Skin of body (tissue), 2 donors: ENCODE measurements around the gene CRYBA2. TPM values are rescaled to one million over a fixed set of nuclear protein-coding genes. Genes with fewer than 3 reads are reported as not detected.
A peak's percentile ranks its signal among the peaks of the same experiment; 100 is the strongest.

Experiments used
- DNase-seq: peaks from one replicate; lab custom pipeline; 2025; lab: John Stamatoyannopoulos, UW
- total RNA-seq: library from RNA; depleted of rRNA; stranded (reverse); fragments of >200 nt; gene quantifications from one replicate; pipeline ENCODE4 v1.2.3, GENCODE V29; 2014

The CRYBA2 gene, protein sequence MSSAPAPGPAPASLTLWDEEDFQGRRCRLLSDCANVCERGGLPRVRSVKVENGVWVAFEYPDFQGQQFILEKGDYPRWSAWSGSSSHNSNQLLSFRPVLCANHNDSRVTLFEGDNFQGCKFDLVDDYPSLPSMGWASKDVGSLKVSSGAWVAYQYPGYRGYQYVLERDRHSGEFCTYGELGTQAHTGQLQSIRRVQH
- not detected for total RNA-seq

DNA sequence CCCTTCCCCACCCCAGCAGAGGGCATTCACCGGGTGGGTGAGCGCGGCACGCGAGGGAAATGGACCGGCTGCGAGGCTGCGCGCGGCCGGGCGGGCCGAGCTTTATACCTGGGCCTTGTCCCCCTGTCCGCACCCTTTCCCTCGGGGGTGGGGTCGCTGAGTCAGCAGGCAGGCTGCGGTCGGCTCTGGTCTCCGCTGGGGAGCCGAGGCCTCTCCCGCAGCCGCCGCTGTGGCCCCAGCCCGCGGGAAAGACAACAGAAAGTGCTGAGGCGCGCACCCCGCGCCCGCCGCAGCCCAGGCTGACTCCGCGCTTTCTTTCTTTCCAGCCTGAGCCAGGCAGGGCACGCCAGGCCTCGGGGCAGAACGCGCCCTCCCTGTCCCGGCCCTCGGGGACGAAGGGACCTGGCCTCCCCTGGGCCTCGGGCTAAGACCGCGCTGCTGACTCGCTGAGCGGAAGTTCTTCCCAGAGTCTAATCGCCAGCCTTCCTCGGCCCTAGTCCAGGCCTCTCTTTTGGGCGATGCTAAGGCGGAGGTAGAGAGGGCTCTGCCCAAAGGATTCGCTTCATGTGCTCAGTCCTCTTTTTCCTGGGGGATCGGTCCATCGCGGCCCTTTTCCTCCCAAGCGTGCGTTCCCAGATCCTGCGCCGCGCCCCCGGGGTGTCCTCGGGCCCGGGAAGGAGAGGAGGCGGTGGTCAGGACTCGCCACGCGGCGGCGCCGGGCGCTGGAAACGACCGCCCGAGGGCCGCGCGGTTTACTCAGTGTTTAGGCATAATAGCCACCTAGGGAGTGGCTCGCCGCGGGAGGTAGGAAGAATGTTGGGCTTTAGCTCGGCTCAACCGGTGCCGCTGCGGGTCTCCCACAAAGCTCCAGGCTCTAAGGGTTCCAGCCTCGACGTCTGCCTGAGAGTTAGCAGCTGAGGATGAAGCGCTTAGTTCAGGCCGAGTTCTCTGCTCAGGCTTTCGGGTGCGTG, at the start of gene CRYBA2:
TSS of gene CRYBA2 (minus strand) at position 78 of the 971 bp plus-strand sequence. CDS start 246 bp downstream, outside the sequence.
- no peak for DNase-seq

DNA sequence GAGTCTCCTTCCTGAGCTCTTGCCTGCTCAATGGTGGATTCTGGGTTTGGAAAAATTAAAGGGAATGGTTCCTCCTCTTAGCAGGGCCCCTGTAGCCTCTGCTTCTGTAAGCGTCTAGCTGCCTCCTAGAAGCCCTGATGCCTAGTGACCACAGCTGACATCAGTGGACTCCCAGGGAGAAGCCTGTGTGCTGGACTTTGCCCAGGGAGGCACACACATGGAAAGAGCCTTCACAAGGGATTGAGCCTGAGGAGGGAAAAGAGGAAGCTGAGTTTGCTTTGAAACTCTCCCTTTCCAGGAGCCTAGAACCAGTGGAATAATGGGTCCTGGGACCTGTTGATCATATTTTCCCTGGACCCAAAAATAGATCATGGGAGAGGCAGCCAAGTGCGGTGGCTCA, 49.5 kb upstream of the CRYBA2 start:
- DNase-seq: no peak

DNA sequence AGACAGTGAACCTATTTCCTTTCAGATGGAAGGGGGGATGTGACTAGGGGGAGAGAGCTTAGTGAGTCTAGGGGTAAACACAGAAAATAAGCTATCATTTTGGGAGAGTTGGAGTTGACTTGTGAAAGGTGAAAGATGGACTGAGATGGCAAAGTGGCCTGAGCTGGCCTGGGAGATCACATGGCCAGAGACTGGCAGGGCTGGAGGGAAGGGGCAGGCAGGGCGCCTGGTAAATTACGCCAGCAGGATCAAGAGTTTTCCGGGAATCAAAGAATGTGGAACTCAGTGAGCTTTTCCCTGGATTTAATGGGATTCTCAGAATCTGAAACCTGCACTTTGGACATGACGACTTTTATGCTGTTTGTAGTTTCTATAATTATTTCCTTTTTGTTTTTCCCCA, 48.9 kb upstream of the CRYBA2 start:
- DNase-seq: no peak

DNA sequence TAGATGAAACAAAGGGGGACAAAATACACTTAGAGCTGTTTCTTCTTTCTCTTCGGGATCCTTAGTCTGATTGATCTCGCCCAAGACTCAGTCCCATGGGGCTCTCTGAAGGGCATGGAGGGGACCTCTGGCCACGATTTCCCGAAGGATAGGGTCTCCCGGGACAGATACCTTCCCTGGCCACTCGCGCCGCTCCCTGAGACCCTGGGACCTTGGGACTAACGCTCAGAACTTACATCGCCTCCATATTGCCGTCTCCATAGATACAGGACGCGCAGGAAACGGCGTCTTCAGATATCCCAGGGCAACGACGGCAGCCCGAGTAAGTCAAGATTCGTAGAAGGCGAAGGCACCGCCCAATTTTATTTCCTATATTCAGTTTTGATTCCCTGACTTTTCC, 48.0 kb upstream of the CRYBA2 start, which contains the start of gene CFAP65:
TSS of gene CFAP65 (minus strand) at position 265 of the 400 bp plus-strand sequence. CDS start 2,468 bp downstream, outside the sequence.
- peak; percentile 5 for DNase-seq

DNA sequence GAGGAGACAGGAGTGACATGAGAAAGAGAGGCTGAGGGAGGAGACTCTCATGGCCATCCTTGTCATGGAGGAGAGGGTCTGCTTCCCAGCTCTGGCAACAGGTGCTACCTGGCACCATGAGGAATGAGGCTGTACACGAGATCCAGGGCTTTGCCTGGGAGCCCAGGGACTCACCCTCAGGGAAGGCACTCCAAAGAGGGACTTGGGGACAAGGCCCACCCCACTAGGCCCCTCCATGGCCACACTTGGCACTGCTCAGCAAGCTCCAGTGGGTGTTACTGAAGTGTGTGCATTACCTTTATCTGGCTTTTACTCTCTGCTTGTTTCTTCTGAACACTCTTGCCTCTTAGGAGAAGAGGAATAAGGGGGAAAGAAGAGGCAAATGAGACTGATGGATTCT, 45.4 kb upstream of the CRYBA2 start:
- DNase-seq: no peak

DNA sequence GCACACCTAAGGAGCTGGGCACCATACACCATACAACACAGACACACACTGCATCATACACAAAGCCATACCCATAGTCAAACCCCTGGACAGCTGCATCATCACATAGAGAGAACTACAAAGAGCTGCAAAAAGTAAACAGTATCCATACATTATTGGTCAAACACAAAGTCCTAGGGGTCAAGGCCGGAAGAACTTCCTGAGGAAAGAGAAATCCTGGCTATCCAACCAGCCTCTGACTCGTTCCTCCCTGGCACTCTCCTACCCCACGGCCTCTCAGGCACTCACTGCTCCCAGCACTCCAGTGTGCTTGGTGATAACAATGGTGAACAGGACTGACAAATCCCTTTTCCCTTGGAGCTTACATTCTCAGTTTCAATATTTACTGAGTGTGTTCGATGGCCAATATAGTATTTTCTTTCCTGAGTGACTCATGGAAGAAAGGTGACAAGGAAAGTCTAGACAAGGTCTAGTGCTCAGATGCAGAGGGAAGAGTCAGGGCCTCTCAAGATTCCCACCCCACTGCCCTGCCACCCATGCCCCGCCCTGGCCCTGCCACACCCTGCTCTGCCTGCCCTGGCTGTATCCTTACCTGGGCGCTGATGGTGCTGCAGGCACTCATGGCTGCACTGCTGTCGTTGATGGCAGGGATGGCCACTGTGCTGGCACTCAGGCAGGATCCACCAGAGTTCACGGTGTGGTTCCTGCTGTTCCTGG, 44.7 kb upstream of the CRYBA2 start:
- no peak for DNase-seq

DNA sequence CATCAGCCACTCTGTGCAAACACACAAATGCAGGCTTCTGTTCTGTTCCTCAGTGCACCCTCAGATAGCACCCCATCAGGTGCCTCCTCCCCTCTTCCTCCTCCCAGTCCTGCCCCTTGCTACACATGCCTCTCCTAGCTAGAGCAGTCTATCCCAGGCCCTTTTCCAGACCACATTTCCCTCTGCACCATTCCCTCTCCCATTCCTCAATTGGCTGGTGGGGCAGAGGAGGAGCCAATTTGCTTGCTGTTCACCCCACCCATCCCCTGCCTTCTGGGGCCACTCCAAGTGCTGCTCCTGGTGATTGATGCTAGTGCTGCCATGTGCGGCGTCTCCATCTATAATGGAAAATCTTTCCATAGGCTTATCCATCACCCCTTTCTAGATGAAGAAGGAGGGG, 42.7 kb upstream of the CRYBA2 start:
- no peak for DNase-seq

DNA sequence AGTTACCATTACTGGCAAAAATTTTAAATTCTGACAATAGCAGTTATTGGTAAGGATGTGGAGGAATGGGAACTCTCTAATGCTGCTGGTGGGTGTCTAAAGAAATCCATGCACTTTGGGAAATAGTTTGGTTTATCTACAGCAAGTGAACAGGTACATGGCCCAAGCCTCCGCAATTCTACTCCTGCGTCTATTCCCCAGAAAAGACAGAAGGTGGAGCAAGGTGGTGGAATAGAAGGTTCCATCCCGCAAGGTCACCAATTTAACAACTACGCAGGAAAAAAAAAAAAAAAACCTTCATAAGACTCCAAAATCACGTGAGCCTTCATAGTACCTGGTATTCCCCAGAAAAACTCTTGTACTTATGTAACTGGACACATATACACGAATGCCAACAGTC, 41.6 kb upstream of the CRYBA2 start:
- no peak for DNase-seq

DNA sequence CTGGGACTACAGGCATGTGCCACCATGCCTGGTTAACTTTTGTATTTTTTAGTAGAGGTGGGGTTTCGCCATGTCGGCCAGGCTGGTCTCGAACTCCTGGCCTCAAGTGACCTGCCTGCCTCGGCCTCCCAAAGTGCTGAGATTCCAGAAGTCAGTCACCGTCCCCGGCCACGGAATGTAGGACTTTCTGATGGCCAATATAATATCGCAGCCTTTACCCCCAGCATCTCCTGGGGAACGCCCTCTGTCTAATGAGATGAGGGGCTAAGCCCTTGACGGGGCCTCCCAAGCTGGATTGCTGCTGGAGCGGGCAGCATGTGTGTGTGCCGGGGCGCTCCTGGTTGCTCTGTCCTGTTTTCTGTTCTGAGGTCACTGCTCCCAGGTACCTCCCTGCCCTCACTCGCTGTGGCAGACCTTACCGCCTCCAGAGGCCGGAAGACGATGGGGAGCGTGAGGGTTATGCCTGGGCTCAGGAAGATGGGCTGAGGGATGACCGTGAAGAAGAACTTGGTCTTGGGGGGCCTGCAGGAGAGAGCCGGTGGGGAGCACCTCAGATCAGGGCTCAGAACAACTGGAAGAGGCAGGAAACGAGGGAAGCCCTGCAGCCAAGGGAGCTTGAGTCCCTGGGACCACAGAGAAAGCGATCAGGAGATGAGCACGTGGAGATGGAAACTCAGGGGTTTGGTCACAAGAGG, 39.0 kb upstream of the CRYBA2 start:
- DNase-seq: no peak

DNA sequence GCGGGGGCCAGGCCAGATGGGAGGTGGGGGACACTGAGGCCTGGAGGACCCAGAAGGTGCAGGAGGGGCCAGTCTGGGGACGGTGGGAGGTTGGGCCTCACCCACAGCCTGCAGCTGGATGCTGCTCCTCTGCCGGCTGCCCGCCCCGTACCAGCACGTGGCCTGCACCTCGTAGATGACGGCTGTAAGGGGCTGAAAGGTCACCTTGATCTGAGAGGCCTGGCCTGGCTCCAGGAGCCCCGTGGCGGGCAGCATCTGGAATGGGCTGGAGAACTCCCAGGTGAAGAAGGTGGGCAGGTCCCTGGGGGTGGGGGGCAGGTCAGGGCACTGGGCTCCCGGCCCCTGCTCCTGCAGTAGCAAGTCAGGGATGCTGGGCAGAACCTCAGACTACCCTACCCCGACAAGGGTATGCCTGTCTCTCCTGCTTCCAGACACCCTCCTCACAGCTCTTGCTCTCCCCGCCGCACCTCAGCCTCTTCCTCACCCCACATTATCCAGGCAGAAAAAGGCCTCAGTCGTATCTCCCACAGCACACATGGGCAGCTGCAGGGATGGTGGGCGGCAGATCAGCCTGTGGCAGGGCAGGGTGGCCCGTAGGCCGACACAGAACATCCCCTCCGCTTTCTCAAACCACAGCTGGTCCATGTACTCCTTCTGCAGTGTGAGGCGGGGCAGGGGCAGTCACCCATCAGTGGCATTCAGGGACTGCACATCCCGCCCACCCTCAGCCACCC, 38.0 kb upstream of the CRYBA2 start:
- DNase-seq: no peak

DNA sequence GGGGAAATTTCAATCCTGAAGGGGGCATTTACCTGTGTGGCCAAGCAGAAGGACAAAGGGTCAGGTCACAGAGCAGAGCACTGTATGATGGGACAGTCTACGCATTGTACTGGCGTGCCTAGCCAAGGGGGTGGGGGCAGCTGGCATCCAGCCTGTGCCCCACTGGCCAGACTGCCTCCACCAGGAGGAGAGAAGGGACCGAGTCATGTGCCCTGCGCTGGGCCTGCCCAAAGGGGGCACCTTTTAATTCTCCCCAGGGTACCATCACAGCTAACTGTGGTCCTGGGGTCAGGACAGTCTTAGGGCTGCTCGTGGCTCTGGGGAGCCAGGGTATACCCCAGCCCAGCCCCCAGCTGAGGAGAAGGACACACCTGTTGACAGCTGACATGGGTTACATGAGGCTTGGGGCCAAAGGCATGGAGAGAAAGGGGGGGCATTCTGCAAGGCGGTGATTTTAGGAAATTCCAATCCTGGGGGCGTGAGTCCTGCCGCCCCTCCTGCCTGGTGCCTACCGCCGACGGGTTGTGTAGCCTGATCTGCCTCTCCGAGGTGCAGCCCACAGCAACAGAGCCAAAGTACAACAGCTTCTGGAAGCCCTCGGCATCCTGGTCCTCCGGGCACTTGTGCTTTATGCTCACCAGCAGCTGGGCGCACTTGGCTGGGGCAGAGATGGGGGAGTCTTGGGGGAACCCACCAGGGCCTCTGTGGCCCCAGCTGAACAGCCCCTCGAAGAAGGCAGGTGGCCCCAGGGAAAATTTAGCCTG, 37.1 kb upstream of the CRYBA2 start:
- no peak for DNase-seq

DNA sequence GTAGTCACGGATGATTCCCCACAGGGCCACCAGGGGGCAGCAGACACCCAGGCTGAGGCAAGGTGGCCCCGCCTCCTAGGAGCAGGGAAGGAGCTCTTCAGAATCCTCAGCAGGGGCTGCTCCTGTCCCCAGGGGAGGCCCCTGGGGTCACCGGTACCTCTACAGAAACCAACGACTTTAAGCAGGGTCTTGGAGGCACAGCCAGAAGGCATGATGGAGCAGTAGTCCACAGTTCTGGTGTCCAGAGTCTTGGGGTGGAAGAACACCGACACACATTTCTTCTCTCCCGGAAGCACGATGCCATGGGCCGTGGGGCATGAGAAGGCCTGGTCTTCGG, 36.6 kb upstream of the CRYBA2 start:
- DNase-seq: no peak

DNA sequence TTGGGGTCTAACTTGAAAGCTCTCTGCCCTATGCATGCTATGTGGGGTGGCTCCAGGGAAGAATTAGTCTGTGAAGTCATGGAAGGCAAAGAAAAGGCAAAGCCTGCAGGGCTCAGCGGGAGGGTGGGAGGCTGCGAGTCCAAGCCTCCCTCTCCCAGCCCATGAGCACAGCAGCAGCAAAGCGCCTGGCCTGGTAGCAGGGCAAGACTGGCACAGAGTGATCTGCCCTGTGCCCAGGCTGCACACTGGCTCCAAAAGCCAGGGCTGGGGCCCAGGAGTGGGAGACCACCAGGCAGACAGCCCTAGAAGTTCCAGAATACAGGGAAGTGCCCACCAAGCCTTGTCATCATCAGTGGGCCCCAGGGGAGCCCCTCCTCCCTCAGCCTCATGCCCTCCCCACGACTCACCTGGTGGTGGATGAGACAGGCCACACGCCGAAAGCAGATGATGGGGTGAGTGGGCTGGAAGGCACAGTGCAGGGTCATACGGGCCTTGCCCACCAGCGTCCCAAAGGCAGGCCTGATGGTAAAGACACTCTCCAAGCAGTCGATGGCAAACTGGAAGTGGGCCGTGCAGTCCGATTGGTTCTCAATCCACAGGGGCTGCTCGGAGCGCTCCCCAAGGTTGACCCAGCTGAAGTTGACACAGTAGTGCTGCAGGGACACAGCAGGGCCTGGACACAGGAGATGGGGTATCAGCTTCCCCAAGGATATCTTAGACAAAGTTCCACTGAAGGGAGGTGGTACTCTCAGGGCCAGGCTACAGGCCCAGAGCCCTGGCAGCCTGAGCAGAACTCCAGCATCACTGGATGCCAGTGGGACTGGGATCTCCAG, 36.0 kb upstream of the CRYBA2 start:
- no peak for DNase-seq

DNA sequence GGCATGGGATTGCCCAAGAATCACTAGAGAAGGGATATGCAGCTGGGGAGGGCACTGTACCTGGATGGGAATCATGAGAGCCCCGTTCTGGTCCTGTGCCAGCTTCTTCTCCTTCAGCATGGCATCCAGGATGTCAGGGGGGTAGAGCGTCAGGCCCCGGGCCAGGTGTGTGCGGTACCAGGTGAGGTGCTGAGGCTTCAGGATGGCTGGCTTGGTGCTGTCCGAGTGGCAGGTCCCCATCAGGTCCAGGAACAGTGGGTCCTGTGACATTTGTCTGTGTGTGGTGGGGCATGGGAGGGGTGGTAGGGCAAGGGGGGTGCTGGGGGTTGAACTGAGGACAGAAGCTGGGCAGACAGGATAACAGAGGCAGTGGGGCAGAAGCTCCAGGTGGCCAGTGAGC, 34.9 kb upstream of the CRYBA2 start:
- no peak for DNase-seq

DNA sequence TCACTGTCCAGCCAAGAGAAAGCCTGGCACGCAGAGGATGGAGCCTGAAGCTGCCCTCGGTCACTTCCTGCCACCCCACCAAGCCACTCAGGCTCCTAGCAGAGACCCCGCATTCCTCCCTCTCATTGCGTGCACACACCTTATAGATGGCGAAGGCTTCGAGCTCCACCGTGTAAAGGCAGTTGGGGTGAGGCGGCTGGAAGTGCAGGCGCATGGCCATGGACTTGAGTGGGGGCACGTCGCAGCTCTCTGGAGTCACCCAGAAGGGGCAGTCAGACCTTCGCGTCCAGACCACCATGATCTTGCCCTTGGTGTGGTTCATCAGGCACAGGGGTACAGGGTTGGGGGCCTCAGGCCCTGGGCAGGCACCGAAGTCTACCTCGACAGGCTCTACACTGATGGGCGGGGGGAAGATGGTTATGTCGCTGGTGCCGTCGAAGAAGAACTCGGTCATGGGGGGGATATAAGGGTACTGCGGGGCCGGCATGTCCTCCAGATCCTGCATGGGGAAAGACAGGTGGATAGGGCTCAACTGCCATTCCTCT, 34.4 kb upstream of the CRYBA2 start:
- DNase-seq: no peak

DNA sequence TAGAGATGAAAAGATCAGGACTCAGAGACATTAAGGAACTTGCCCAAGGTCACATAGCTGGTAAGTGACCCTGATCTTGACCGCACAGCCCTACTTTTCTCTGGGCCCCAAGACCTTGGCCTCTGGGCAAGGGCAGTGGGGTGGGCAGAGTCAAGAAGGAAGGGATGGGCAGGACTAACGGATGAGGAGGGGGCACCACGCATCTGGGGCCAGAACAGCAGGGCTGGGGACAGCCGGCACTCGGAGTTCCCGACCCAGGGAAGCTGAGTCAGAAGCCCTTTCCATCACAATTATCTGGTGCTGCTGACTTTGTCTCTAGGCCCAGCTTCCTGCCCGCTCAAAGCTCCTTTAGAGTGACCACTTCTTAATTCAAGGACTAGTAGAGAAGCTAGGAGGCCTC, 33.7 kb upstream of the CRYBA2 start:
- DNase-seq: no peak

DNA sequence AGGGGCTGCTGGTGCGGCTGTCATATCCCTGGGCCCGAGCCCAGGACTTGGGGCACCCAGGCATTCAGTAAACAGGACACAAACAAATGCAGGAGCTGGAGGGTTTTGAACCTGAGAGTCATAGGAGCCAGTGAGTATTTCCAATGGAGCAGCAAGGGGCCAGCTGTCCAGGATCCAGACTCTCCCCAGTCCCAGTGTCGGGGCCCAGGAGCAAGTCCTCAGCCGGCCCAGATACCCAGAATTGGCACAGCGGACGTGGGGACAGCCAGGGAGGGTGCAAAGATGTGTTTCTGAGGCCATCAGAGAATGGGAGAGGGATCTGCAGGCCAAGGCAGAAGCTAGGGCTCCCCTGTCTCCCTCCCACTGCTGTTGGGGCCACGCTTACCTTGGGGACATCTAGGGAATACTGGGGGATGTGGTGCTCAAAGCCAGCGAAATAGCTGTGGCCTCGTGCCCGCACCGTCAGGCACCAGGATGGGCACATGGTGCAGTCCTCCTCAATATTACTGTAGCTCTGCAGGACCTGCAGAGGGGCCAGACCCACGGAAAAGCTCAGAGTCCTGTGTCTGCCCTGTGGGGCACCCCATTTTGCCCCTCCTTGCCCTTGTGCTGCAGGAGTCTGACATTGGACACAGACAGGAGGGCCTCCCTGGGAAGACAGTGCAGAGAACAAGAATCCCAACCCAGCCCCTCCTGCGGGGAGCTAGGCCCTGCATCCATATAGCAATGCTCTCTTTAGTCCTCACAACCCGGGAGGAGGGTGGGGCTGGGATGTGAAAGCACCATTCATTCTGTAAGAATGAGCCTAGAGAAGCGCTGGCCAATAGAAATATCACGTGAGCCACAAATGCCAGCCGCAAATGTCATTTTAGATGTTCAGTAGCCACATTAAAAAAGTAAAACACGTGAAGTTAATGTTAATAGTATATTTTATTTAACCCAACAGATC, 32.7 kb upstream of the CRYBA2 start:
- DNase-seq: no peak

DNA sequence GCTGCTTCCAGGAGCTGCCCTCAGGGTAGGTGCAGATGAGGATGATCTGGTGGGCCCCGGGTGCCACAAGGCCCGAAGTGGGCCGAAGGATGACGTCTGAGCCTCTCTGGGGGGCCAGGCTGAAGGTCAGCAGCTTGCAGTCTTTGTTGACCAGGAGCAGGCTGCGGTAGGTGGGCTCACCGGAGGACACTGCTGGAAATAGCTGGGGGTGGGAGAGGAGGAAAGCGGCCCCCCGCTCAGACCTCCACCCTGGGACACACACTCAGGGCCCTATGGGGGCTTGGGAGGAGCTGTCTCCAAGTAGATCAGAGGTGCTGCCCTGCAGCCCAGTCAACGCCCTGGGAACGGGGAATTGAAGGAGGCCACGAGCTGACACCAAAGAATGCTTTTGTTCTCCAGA, 30.8 kb upstream of the CRYBA2 start:
- no peak for DNase-seq
